Skeletal muscle satellite cell (primary cell): ENCODE data around the gene MEAK7.

Experiments used
- H3K27me3 ChIP-seq: 2 replicates; pipeline ENCODE4 v1.7.0; 2013; ENCODE audit warnings: low read length; ENCODE audit not compliant: control insufficient read depth, insufficient read depth
- H3K36me3 ChIP-seq: 2 replicates; pipeline ENCODE4 v1.7.0; 2013; ENCODE audit warnings: mild to moderate bottlenecking, control low read depth, low read length; ENCODE audit not compliant: insufficient read depth
- H3K4me1 ChIP-seq: 2 replicates; pipeline ENCODE4 v1.7.0; 2013; ENCODE audit warnings: low read length; ENCODE audit not compliant: control insufficient read depth, insufficient read depth
- H3K4me2 ChIP-seq: 2 replicates; pipeline ENCODE4 v1.7.0; 2013; ENCODE audit warnings: mild to moderate bottlenecking, low read length
- H3K4me3 ChIP-seq: 2 replicates; pipeline ENCODE4 v1.7.0; 2013; ENCODE audit warnings: low read length
- H3K9ac ChIP-seq: 2 replicates; pipeline ENCODE4 v1.7.0; 2013; ENCODE audit warnings: mild to moderate bottlenecking, low read depth, low read length, moderate library complexity
- H3K9me3 ChIP-seq: replicated peaks from 2 replicates; pipeline ENCODE4 v1.7.0; 2013; ENCODE audit warnings: mild to moderate bottlenecking, control low read depth, low read length

Gene MEAK7

DNA sequence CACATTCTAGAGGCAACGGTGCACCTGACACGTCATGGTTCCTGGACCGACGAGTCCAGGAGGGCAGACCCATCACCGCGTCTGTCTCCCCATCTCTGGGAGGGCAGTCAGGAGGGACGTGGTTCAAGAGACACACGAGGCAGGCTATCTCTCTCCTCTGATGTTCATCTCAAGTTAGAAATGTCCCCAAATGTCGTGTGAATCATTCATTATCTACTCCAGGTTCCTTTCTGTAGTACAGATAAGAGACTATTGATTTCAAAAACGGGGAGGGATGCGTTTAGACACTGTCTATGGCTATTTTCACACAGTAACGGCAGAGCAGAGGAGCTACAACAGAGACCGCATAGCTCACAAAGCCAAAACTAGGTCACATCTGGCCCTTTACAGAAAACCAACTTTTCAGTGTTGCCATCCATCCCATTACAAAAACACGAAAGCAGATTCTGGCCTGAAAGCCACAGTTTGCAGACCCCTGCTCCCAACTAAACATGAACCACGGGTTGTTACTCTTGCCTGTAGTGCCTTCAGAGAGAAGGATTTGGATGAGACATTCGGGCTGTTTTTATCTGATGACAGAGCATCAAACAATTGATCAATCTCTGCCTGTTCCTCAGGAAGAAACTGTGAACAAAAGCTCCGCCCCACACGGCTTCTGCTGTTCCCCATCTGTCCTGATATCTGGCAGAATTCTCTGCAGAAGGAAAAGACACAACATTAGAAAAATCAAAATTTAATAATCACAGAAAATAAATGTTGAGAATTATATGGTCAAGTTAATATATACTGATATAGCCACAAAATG, 6.8 kb downstream of the MEAK7 start:
- Histone ChIP-seq H3K4me2 (no peak overlapping the region), H3K4me3 (no peak overlapping the region), H3K36me3 (peaks cover 86% of the 10 kb centered on the region), H3K4me1 (peaks cover 23% of the 10 kb centered on the region), H3K9ac (no peak overlapping the region), H3K9me3 (no peaks in the 10 kb centered on the region), H3K27me3 (no peaks in the 10 kb centered on the region)

GRCh38 chr16:84496991-84497390, 7.5 kb downstream of the MEAK7 start:
- H3K9ac ChIP-seq: no peak overlapping the region
- H3K27me3 ChIP-seq: no peaks in the 10 kb centered on the region
- H3K36me3 ChIP-seq: peaks cover 81% of the 10 kb centered on the region
- no peaks in the 10 kb centered on the region for H3K9me3 ChIP-seq
- H3K4me2 ChIP-seq: no peak overlapping the region
- peaks cover 16% of the 10 kb centered on the region for H3K4me1 ChIP-seq
- H3K4me3 ChIP-seq: no peak overlapping the region

DNA sequence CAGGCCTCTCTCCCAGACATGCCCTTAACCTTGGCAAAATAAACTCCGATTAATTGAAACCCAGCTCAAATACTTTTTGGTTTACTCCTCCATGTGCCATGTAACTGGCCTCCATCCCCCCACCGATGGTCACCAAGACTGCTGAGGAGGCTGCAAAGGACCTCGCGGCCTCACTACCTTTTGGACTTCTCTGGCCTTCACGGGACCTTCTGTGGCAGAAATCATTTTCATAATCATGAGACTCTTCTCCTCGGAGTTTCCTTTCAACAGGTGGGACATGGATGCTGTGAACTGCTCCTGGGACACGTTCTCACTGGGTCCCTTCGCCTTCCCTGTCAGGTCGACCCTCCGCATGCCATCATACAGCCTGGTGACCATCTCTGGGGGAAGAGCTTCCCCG, 9.0 kb downstream of the MEAK7 start:
- Histone ChIP-seq H3K4me3 (no peak overlapping the region), H3K27me3 (no peaks in the 10 kb centered on the region), H3K36me3 (peaks cover 80% of the 10 kb centered on the region), H3K4me1 (peaks cover 3% of the 10 kb centered on the region), H3K4me2 (no peak overlapping the region), H3K9ac (no peak overlapping the region), H3K9me3 (no peaks in the 10 kb centered on the region)

- Histone ChIP-seq H3K4me1 (no peaks in the 10 kb centered on the region), H3K27me3 (no peaks in the 10 kb centered on the region), H3K4me2 (no peak overlapping the region), H3K4me3 (no peak overlapping the region), H3K36me3 (peaks cover 76% of the 10 kb centered on the region), H3K9ac (no peak overlapping the region), H3K9me3 (no peaks in the 10 kb centered on the region)
These were observed 15.3 kb downstream of the MEAK7 start for GRCh38 chr16:84489131-84489530.

GRCh38 chr16:84487358-84487757, 17.1 kb downstream of the MEAK7 start:
- Histone ChIP-seq H3K9me3 (no peaks in the 10 kb centered on the region), H3K9ac (no peak overlapping the region), H3K36me3 (peaks cover 76% of the 10 kb centered on the region), H3K4me2 (no peak overlapping the region), H3K4me1 (no peaks in the 10 kb centered on the region), H3K27me3 (no peaks in the 10 kb centered on the region), H3K4me3 (no peak overlapping the region)

GRCh38 chr16:84486551-84487235, 17.8 kb downstream of the MEAK7 start:
- H3K4me1 ChIP-seq: no peaks in the 10 kb centered on the region
- H3K4me3 ChIP-seq: no peak overlapping the region
- H3K9ac ChIP-seq: no peak overlapping the region
- H3K27me3 ChIP-seq: no peaks in the 10 kb centered on the region
- H3K4me2 ChIP-seq: no peak overlapping the region
- peaks cover 80% of the 10 kb centered on the region for H3K36me3 ChIP-seq
- H3K9me3 ChIP-seq: no peaks in the 10 kb centered on the region

DNA sequence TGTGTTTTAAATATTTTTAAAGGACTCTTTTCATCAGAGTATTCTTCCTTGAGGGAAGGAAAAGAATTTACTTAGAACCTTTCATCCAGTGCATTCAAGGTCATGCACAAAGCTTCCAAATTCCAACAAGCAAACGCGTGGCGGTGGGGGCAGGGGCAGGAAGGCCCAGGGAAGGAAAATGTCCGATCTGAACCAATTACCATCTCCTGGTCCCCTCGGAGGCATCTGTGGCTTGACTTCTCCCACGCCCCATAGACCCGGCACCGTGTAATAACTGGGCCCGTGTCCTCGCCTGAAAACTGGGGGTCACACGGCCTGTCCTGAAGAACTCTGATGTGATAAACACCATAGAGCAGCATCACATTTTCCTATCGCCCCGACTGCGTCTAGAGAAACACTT, 18.3 kb downstream of the MEAK7 start:
- Histone ChIP-seq H3K36me3 (peaks cover 83% of the 10 kb centered on the region), H3K9ac (no peak overlapping the region), H3K4me3 (no peak overlapping the region), H3K9me3 (no peaks in the 10 kb centered on the region), H3K4me1 (no peaks in the 10 kb centered on the region), H3K27me3 (no peaks in the 10 kb centered on the region), H3K4me2 (no peak overlapping the region)

- no peak overlapping the region for H3K4me2 ChIP-seq
- no peak overlapping the region for H3K9ac ChIP-seq
- no peak overlapping the region for H3K4me3 ChIP-seq
- no peaks in the 10 kb centered on the region for H3K4me1 ChIP-seq
- H3K36me3 ChIP-seq: peaks cover 84% of the 10 kb centered on the region
- H3K9me3 ChIP-seq: no peaks in the 10 kb centered on the region
- H3K27me3 ChIP-seq: no peaks in the 10 kb centered on the region
These were observed 19.0 kb downstream of the MEAK7 start for GRCh38 chr16:84485255-84486010.

- Histone ChIP-seq H3K9ac (no peak overlapping the region), H3K9me3 (no peaks in the 10 kb centered on the region), H3K4me2 (no peak overlapping the region), H3K4me3 (no peak overlapping the region), H3K36me3 (peaks cover 85% of the 10 kb centered on the region), H3K4me1 (no peaks in the 10 kb centered on the region), H3K27me3 (no peaks in the 10 kb centered on the region)
These were observed 19.7 kb downstream of the MEAK7 start for GRCh38 chr16:84484579-84485254.

- peaks cover 85% of the 10 kb centered on the region for H3K36me3 ChIP-seq
- no peak overlapping the region for H3K9ac ChIP-seq
- no peak overlapping the region for H3K4me2 ChIP-seq
- H3K4me3 ChIP-seq: no peak overlapping the region
- H3K4me1 ChIP-seq: peaks cover 3% of the 10 kb centered on the region
- no peaks in the 10 kb centered on the region for H3K27me3 ChIP-seq
- no peaks in the 10 kb centered on the region for H3K9me3 ChIP-seq
These were observed 20.4 kb downstream of the MEAK7 start for GRCh38 chr16:84483882-84484565.
